Measurements from ENCODE around the gene S1PR2. TPM values are rescaled to one million over a fixed set of nuclear protein-coding genes. Genes with fewer than 3 reads are reported as not detected.

The S1PR2 gene
- total RNA-seq, 4 donors from 2014 or later, result 3.6 to 9.8 (median 5.3) TPM

- H3K36me3 ChIP-seq, result peaks cover 25 to 27% of the 10 kb centered on the region in 2 donors
- no peak for DNase-seq
- no peak overlapping the region for H3K27ac ChIP-seq
- WGBS, 2 donors, result 92 to 93% methylated on average over 8 to 13 of the region's 18 CpGs
- H3K9me3 ChIP-seq, result no peaks in the 10 kb centered on the region
- TF ChIP-seq CTCF (IDR thresholded peaks at IDR 0.05) (no peak), POLR2A (IDR thresholded peaks at IDR 0.05) (no peak)
- no peaks in the 10 kb centered on the region for H3K27me3 ChIP-seq
- intact Hi-C loops (cut with DNase I), result loop anchor here (10.0 kb wide), 2 partner anchors 143 to 323 kb away; partner anchors contain the start of genes EIF3G, OLFM2 and P2RY11
- peaks cover 15 to 23% of the 10 kb centered on the region in 2 donors for H3K4me1 ChIP-seq
- H3K4me3 ChIP-seq (replicated peaks in 1 of 3), result no peak overlapping the region
These were observed 27.1 kb upstream of the S1PR2 start for GRCh38 chr19:10258080-10258710.

DNA sequence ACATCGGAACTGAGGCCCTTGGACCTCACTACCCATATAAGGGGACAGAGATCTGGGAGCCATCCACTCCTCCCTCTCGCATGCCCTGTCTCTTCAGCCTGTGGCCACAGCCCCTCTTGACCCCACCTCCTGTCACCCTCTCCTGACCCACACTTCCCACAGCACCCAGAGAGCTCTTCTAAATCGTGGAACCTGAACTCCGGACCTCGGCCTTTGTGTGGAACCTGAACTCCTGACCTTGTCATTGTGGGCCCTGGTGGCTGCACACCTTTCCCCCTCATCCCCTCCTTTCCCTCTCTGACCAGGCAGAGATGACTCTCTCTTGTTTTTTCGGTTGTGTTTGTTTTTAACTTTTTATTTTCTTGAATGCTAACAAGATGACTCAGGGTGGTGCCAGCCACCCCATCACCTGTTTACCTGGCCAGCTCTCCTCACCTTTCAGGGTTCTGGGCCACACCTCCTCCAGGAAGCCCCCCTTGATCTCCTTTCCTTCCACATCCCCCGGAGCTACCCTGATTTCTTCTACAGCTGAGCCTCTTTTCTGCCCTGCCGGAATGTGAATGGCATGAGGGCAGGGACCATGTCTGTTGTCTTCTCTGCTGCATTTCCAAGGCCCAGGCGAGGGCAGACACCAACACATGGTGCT, 26.0 kb upstream of the S1PR2 start:
- no peak overlapping the region for H3K27ac ChIP-seq

GRCh38 chr19:10256551-10256950, 25.4 kb upstream of the S1PR2 start:
- WGBS, 2 donors, result 85 to 95% methylated on average over 8 to 17 of the region's 18 CpGs
- Histone ChIP-seq H3K27ac (no peak overlapping the region), H3K4me3 (replicated peaks in 1 of 3) (no peak overlapping the region), H3K36me3 (peaks cover 25 to 27% of the 10 kb centered on the region in 2 donors), H3K4me1 (peaks cover 15 to 30% of the 10 kb centered on the region in 2 donors), H3K27me3 (no peaks in the 10 kb centered on the region), H3K9me3 (no peaks in the 10 kb centered on the region)
- DNase-seq, result no peak
- intact Hi-C loops (cut with DNase I), result loop anchor here (10.0 kb wide), 2 partner anchors 142 to 322 kb away; partner anchors contain the start of genes EIF3G, OLFM2 and P2RY11
- TF ChIP-seq CTCF (IDR thresholded peaks at IDR 0.05) (no peak), POLR2A (IDR thresholded peaks at IDR 0.05) (no peak)

More for the DNA sequence above, 26.0 kb upstream of the S1PR2 start:
- WGBS, 2 donors, result 87 to 92% methylated on average over 9 of the region's 9 CpGs
- Histone ChIP-seq H3K36me3 (peaks cover 25 to 27% of the 10 kb centered on the region in 2 donors), H3K27me3 (no peaks in the 10 kb centered on the region), H3K9me3 (no peaks in the 10 kb centered on the region), H3K4me3 (replicated peaks in 1 of 3) (no peak overlapping the region), H3K4me1 (peaks cover 15 to 30% of the 10 kb centered on the region in 2 donors)
- intact Hi-C loops (cut with DNase I), result loop anchor here (10.0 kb wide), 2 partner anchors 142 to 322 kb away; partner anchors contain the start of genes EIF3G, OLFM2 and P2RY11
- DNase-seq, result no peak
- TF ChIP-seq POLR2A (IDR thresholded peaks at IDR 0.05) (no peak), CTCF (IDR thresholded peaks at IDR 0.05) (no peak)

- TF ChIP-seq CTCF (IDR thresholded peaks at IDR 0.05), result no peak
- TF ChIP-seq POLR2A (IDR thresholded peaks at IDR 0.05), result no peak
- H3K9me3 ChIP-seq, result no peaks in the 10 kb centered on the region
- intact Hi-C loops (cut with DNase I), result loop anchor here (10.0 kb wide), 2 partner anchors 141 to 321 kb away; partner anchors contain the start of genes EIF3G, OLFM2 and P2RY11
- no peaks in the 10 kb centered on the region for H3K27me3 ChIP-seq
- no peak overlapping the region for H3K4me3 ChIP-seq (replicated peaks in 1 of 3)
- H3K36me3 ChIP-seq, result peaks cover 25 to 27% of the 10 kb centered on the region in 2 donors
- no peak overlapping the region for H3K27ac ChIP-seq
- 94 to 100% methylated on average over 2 of the region's 2 CpGs for WGBS, 2 donors
- H3K4me1 ChIP-seq, result peaks cover 15 to 22% of the 10 kb centered on the region in 2 donors
- DNase-seq, result no peak
These were observed 24.2 kb upstream of the S1PR2 start for GRCh38 chr19:10255358-10255757.

DNA sequence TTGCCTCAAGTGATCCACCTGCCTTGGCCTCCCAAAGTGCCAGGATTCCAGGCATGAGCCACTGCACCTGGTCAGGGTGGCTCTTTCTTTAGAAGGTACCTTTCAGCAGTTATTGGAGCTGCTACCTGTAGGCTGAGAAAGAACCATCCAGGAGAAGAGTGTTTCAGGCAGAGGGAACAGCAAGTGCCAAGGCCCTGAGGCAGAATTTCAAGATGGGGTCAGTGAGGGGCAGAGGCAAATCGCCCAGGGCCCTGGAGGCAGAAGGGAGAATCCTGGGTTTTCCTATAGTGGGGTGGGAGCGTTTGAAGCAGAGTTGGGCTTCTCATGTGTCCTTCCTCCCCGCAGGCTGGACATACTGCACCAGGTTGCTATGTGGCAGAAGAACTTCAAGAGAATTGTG, 23.1 kb upstream of the S1PR2 start:
- intact Hi-C loops (cut with DNase I), result loop anchor here (10.0 kb wide), 2 partner anchors 139 to 319 kb away; partner anchors contain the start of genes EIF3G, OLFM2 and P2RY11
- no peaks in the 10 kb centered on the region for H3K9me3 ChIP-seq
- H3K36me3 ChIP-seq, result peaks cover 25 to 27% of the 10 kb centered on the region in 2 donors
- H3K4me3 ChIP-seq (replicated peaks in 1 of 3), result no peak overlapping the region
- no peak for TF ChIP-seq POLR2A (IDR thresholded peaks at IDR 0.05)
- TF ChIP-seq CTCF (IDR thresholded peaks at IDR 0.05), result no peak
- H3K4me1 ChIP-seq, result peaks cover 6 to 13% of the 10 kb centered on the region in 2 donors
- H3K27ac ChIP-seq, result no peak overlapping the region
- no peak for DNase-seq
- no peaks in the 10 kb centered on the region for H3K27me3 ChIP-seq
- WGBS, 2 donors, result 93 to 95% methylated on average over 3 of the region's 3 CpGs
